HG03521 (cell line): ENCODE results near the gene INSRR.

Experiments used
- ATAC-seq: cut with Tn5 transposase; IDR thresholded peaks from one replicate; pipeline ENCODE4 v1.9.1; 2021; ENCODE audit warnings: mild to moderate bottlenecking, moderate library complexity; ENCODE audit not compliant: unreplicated experiment

The INSRR gene

GRCh38 chr1:156853761-156854160 lies 5.2 kb downstream of the INSRR start:
- ATAC-seq, result no peak

GRCh38 chr1:156852418-156852874 lies 6.5 kb downstream of the INSRR start:
- ATAC-seq, result no peak

GRCh38 chr1:156851779-156852417 lies 7.0 kb downstream of the INSRR start:
- no peak for ATAC-seq

GRCh38 chr1:156849151-156849496 lies 9.8 kb downstream of the INSRR start:
- ATAC-seq, result no peak

- no peak for ATAC-seq
Observed at GRCh38 chr1:156848461-156849150, 10.3 kb downstream of the INSRR start.

- no peak for ATAC-seq
Observed at GRCh38 chr1:156847591-156848460, 11.1 kb downstream of the INSRR start.

- ATAC-seq, result no peak
Observed at GRCh38 chr1:156846643-156847042, 12.3 kb downstream of the INSRR start.

- no peak for ATAC-seq
Observed at GRCh38 chr1:156845953-156846545, 12.9 kb downstream of the INSRR start.

GRCh38 chr1:156845055-156845952 lies 13.6 kb downstream of the INSRR start:
- ATAC-seq, result no peak

- ATAC-seq, result no peak
Observed at GRCh38 chr1:156844638-156845037, 14.3 kb downstream of the INSRR start.

GRCh38 chr1:156844102-156844501 lies 14.8 kb downstream of the INSRR start:
- no peak for ATAC-seq

- no peak for ATAC-seq
Observed at GRCh38 chr1:156842618-156843300, 16.2 kb downstream of the INSRR start.

GRCh38 chr1:156841295-156841855 lies 17.5 kb downstream of the INSRR start:
- no peak for ATAC-seq

- ATAC-seq, result no peak
Observed at GRCh38 chr1:156840898-156841279, 18.0 kb downstream of the INSRR start.

- ATAC-seq, result no peak
Observed at GRCh38 chr1:156840186-156840897, 18.6 kb downstream of the INSRR start.

- no peak for ATAC-seq
Observed at GRCh38 chr1:156839426-156840109, 19.3 kb downstream of the INSRR start.

GRCh38 chr1:156838972-156839371 lies 19.9 kb downstream of the INSRR start:
- no peak for ATAC-seq

- no peak for ATAC-seq
Observed at GRCh38 chr1:156836892-156837291, 22.0 kb downstream of the INSRR start.
